SKM-1 treated with dmso at 0.1 percent for 144 hours (cell line): ENCODE data around the gene LHX1.

Experiments used
- DNase-seq: peaks from one replicate; lab custom pipeline; 2025; ENCODE audit not compliant: unreplicated experiment; lab: John Stamatoyannopoulos, UW

LHX1 gene

DNA sequence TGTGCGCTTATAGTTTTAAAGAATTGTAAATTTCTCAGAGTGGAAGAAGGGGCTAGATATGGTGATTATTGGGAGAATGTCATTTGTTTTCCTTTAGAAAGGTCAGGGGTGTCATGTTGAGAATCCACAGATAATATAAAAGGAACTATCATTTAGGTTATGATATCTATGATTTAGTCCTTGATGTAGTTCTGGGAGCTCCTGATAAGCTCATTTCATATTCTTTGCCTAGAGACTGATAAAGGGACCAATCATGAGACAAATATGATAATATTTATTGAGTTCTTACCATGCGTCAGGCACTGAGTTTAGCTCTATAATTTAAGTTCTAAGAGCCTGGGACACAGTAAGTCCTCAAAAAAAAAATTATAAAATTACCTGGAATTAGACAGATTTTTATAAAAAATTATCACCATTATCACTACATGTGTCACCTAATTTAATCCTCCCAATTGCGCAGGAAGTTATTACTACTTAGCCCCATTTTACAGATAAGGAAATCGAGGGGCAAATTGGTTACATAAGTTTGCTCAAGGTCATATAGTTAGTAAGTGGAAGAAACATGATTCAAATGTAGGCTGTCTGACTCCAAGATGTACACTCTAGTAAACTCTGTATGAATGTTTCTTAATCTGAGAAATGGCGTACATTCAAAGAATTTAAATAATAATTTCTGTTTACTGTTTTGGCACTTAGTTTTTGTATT lies 14.0 kb downstream of the LHX1 start:
- no peak for DNase-seq

- no peak for DNase-seq
Observed at GRCh38 chr17:36971508-36971907, 34.2 kb downstream of the LHX1 start.

- DNase-seq = no peak
Observed at GRCh38 chr17:36972186-36972700, 35.0 kb downstream of the LHX1 start.

- DNase-seq = no peak
Observed at GRCh38 chr17:36972905-36973304, 35.6 kb downstream of the LHX1 start.

GRCh38 chr17:36975922-36976515 lies 38.7 kb downstream of the LHX1 start:
- no peak for DNase-seq

DNA sequence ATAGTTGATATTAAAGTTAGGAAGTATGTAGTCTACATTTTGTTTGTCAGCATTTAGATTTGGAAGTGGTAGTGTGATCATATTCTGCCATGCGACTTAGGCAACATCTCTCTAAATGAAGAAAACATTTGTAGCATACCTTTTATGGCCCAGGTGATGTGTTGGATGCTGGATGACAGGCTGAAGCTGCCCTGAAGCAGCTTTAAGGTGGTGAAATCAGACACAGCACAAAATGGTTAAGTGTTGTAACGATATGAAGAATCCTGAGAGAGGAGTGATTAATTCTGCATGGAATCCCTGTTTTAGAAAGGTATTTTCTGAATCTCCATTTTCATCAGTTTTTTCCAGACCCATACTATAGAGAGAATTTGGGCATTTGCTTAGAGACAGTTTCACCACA lies 39.8 kb downstream of the LHX1 start:
- no peak for DNase-seq

DNA sequence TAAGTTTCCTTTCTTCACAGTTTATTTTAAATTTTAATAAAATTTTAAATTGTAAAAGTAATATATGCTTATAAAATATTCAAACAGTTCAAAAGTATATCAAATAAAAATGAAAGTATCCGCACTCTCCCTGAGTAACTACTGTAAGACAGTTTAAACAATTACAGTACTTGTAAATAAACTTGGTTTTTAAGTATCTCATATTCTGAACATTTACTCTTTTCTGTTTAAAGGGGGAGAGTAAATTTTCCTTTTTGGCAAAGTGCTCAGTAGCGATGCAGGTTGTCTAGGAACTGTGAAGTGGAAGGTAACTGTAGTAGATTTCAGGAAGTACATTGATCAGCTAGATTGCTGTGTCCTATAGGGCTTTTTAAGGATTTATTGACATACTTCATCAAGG lies 40.3 kb downstream of the LHX1 start:
- no peak for DNase-seq

- no peak for DNase-seq
Observed at GRCh38 chr17:36978810-36979564, 41.7 kb downstream of the LHX1 start.

DNA sequence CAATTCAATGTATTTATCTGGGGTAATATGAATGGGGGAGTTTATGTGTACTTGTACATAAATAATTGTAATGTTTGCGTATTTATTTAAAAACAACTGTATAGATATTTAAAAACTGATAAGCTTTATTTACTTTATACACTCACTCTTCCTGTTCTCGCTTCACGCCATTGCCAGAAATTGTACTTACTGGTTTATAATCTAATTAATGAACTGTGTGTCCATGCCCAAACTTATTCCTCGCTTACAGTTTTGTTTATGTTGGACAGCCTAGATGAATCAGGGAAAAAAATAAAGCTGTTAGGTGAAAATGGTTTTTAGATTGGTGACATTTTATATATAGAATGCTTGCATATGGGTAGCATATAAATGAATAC lies 42.3 kb downstream of the LHX1 start:
- no peak for DNase-seq

GRCh38 chr17:36980280-36980761 lies 43.0 kb downstream of the LHX1 start:
- no peak for DNase-seq

DNA sequence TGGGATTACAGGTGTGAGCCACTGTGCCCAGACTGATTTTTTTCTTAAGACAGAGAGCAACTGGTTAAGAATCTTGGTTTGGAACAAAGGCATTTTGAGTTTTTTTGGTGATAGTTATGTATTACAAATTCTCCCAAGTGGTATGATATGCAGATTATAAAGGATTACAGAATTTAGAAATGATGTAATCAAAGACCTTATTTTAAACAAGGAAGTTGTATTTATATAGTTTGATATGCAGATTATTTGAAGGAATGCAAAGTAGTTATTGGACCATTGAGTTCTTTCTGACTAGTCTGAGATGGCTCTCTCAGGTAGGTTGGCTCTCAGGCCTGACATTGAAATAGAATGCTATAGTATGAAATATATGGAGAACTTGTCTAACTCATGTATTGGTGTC lies 46.3 kb downstream of the LHX1 start:
- no peak for DNase-seq

DNA sequence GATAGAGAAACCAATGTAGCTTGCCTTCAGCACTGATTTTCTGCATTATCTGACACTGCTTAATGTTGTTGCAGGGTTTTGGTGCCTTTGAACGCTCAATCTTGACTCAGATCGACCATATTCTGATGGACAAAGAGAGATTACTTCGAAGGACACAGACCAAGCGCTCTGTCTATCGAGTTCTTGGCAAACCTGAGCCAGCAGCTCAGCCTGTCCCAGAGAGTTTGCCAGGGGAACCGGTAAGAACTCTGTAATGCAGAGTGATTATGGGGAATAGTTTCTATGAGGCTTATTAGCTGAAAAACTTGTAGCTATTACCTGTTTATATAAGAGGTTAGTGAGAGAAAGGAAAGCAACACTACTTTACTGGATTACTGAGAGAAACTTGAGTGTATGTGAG lies 51.9 kb downstream of the LHX1 start:
- DNase-seq = no peak

- no peak for DNase-seq
Observed at GRCh38 chr17:36992701-36993100, 55.4 kb downstream of the LHX1 start.

GRCh38 chr17:36993227-36993626 lies 56.0 kb downstream of the LHX1 start:
- no peak for DNase-seq
